Thymus (tissue), 11 donors: ENCODE measurements around the gene ATP9A. TPM values are rescaled to one million over a fixed set of nuclear protein-coding genes. Genes with fewer than 3 reads are reported as not detected.
A peak's percentile ranks its signal among the peaks of the same experiment; 100 is the strongest.
"Not testable (repeated sequence)": the region's sequence is repeated elsewhere in the genome, so short reads cannot be mapped to it uniquely, and the experiment has no call there.

Source experiments
- DNase-seq, 9 donors: peaks; one replicate each; pipeline ENCODE4 v3.0.0-alpha.2; 2013; ENCODE audit warnings: low spot score in 9 of 9, low read depth in 6 of 9, missing footprints in 1 of 9
- H3K27ac ChIP-seq, 2 donors: one replicate each; pipeline ENCODE4 v1.5.1; 2013; ENCODE audit warnings: control low read depth in 1 of 2, low read depth in 1 of 2, low read length in 1 of 2, mild to moderate bottlenecking in 1 of 2, moderate library complexity in 1 of 2
- H3K27me3 ChIP-seq, 2 donors: one replicate each; pipeline ENCODE4 v1.5.1; 2013; ENCODE audit warnings: low read length in 1 of 2; ENCODE audit not compliant: control insufficient read depth in 2 of 2, insufficient read depth in 1 of 2
- H3K36me3 ChIP-seq, 2 donors: one replicate each; pipeline ENCODE4 v1.5.1; 2013; ENCODE audit warnings: low read length in 1 of 2, mild to moderate bottlenecking in 1 of 2, moderate library complexity in 1 of 2; ENCODE audit not compliant: control insufficient read depth in 2 of 2, insufficient read depth in 2 of 2
- H3K4me1 ChIP-seq, 2 donors: one replicate each; pipeline ENCODE4 v1.5.1; 2013; ENCODE audit warnings: low read length in 2 of 2; ENCODE audit not compliant: control insufficient read depth in 2 of 2, insufficient read depth in 2 of 2
- H3K4me3 ChIP-seq, 2 donors: one replicate each; pipeline ENCODE4 v1.5.1; 2013; ENCODE audit warnings: low read length in 2 of 2, control low read depth in 1 of 2, mild to moderate bottlenecking in 1 of 2
- H3K9me3 ChIP-seq, 2 donors: one replicate each; pipeline ENCODE4 v1.5.1; 2013; ENCODE audit warnings: low read length in 1 of 2, mild to moderate bottlenecking in 1 of 2; ENCODE audit not compliant: control insufficient read depth in 2 of 2, insufficient read depth in 1 of 2
- WGBS: extraction: QIAGEN DNeasy Blood & Tissue Kit; methylation state at CpG from one replicate; pipeline ENCODE4 v1.1.7; 2013; 5-methylcytosine and 5-hydroxymethylcytosine counted together
- polyA plus RNA-seq: library from polyadenylated mRNA; stranded (reverse); fragments of 200-250 nt; gene quantifications from one replicate; pipeline ENCODE4 v1.2.3, GENCODE V29; 2013
- total RNA-seq: library from RNA; stranded (reverse); fragments of 120-200 nt; gene quantifications from one replicate; pipeline ENCODE4 v1.2.4, GENCODE V29; 2013
- donor health status: healthy.

Gene ATP9A
- total and polyA plus RNA-seq, 2 donors = 4.7 to 6.7 TPM

DNA sequence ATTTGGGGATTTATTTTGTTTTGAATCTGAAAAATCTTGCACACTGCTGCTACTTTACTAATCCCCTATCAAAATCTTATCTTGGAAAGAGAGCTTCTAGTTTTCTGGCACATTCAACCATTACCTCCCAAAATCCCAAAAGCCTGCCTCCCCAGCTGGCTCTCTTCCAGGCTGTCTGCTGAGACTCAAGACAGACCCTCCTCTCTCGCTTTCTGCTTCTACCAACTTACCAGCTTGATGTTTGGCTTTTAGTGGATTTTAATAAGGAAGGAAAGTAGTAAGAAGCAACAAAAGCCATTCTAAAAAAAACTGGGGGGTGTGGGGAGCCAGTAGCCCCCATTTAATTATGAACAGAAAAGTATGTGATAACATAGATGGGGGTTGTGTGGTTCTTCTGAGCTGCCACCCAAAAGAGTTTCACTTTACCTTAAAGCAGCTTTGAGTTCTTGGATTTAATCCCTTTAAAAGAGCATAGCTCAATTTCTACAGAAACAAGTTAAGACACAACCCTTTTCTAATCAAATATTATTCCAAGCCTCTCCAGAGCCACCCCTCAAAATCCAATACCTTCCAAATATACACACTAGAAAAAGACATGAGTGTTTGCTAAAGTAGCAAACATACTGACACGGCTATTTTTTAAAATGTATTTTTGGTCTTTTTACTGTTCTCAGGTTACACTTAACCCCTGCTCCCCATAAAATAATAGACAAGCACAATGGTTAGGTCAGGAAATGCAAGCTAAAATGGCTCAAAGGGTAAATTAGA, 71.7 kb downstream of the ATP9A start:
- H3K4me3 ChIP-seq = peak overlapping the region in 1 of 2 donors; percentile 14
- no peaks in the 10 kb centered on the region for H3K36me3 ChIP-seq
- peaks cover 8 to 17% of the 10 kb centered on the region in 2 donors for H3K4me1 ChIP-seq
- peak overlapping the region; percentile 55 to 65 for H3K27ac ChIP-seq
- peak in 1 of 9 donors; percentile 26 for DNase-seq
- WGBS = 17% methylated on average over 2 of the region's 2 CpGs
- H3K27me3 ChIP-seq = no peaks in the 10 kb centered on the region
- no peaks in the 10 kb centered on the region for H3K9me3 ChIP-seq

DNA sequence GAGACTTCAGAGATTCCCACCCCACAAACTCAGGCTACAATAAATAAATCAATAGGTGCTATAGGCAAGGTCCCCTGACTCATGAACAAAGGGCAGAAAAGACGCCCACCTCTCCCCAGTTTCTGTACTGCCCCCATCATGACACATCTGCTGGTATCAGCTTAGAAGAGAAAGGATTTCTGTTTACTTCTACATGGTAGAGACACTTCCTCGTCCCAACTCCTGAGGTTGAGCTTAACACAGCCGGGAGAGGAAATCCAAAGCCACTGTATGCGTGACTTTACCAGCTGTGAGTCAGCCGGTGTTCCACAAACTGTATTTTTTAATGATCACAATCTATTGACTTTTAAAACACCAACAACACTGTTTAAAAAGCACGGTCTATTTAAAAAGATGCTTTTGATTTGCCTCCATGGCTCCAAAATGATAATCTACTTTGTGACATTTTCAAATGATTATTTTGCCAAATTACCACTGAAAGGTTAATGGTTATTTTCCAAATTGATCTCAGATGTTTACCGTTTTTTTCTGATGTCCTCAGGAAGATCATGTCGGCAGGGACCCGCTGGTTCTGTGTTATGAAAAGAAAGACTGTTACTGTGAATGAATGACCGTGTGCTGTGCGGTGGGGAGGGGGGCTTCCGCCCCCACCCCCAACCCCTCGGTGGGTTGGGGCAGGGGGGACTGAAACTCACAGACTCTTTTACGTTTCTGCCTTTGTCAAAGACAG, 72.5 kb downstream of the ATP9A start:
- H3K27me3 ChIP-seq = no peaks in the 10 kb centered on the region
- no peaks in the 10 kb centered on the region for H3K9me3 ChIP-seq
- peaks cover 8 to 17% of the 10 kb centered on the region in 2 donors for H3K4me1 ChIP-seq
- peak in 1 of 9 donors; percentile 16 for DNase-seq
- 8% methylated on average over 14 of the region's 14 CpGs for WGBS
- H3K27ac ChIP-seq = peak overlapping the region; percentile 55 to 60
- H3K4me3 ChIP-seq = peak overlapping the region in 1 of 2 donors; percentile 14
- no peaks in the 10 kb centered on the region for H3K36me3 ChIP-seq

DNA sequence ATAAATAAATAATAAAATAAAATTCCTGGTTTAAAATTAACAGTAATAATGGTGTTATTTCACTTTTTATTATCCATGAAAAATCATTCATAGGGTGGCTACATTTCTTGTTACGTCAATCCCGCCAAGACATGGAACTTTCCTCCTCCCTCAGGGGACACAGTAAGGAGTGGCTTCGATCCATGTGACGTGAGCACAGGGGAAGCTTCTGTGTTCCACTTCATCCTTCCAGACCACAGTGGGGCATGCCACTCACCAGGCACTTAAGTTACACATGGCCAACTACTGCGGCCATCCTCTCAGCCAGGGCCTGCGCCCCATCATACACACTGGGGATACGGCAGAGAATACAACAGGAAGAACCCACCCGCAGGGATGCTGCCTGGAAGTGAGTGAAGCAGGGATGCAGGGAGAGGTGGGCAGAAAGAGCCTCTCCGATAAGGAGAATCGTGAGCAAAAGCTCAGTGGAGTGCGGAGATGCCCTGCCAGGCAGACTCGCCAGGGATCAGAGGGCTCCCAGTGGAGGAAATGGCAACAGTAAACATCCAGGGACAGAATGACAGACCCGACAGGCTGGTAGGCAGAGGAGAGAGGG, 75.3 kb downstream of the ATP9A start:
- Histone ChIP-seq H3K4me1 (peaks cover 8 to 12% of the 10 kb centered on the region in 2 donors), H3K27me3 (no peaks in the 10 kb centered on the region), H3K36me3 (no peaks in the 10 kb centered on the region), H3K27ac (no peak overlapping the region), H3K9me3 (no peaks in the 10 kb centered on the region), H3K4me3 (no peak overlapping the region)
- DNase-seq = no peak
- WGBS = 96% methylated on average over 13 of the region's 13 CpGs

GRCh38 chr20:51691703-51692102, 76.5 kb downstream of the ATP9A start:
- H3K9me3 ChIP-seq = no peaks in the 10 kb centered on the region
- no peak overlapping the region for H3K4me3 ChIP-seq
- no peaks in the 10 kb centered on the region for H3K27me3 ChIP-seq
- WGBS = 99% methylated on average over 3 of the region's 3 CpGs
- no peaks in the 10 kb centered on the region for H3K36me3 ChIP-seq
- no peak overlapping the region for H3K27ac ChIP-seq
- H3K4me1 ChIP-seq = peaks cover 6 to 8% of the 10 kb centered on the region in 2 donors
- DNase-seq = no peak

- Histone ChIP-seq H3K36me3 (no peaks in the 10 kb centered on the region), H3K27me3 (no peaks in the 10 kb centered on the region), H3K4me1 (no peaks in the 10 kb centered on the region), H3K27ac (no peak overlapping the region), H3K9me3 (no peaks in the 10 kb centered on the region), H3K4me3 (no peak overlapping the region)
- WGBS = 87% methylated on average over 19 of the region's 19 CpGs
- no peak for DNase-seq
These were observed 79.5 kb downstream of the ATP9A start for GRCh38 chr20:51688600-51689244.

- Histone ChIP-seq H3K27me3 (no peaks in the 10 kb centered on the region), H3K4me1 (no peaks in the 10 kb centered on the region), H3K27ac (no peak overlapping the region), H3K36me3 (no peaks in the 10 kb centered on the region), H3K4me3 (no peak overlapping the region), H3K9me3 (no peaks in the 10 kb centered on the region)
- no peak for DNase-seq
- WGBS = 91% methylated on average over 3 of the region's 3 CpGs
These were observed 80.6 kb downstream of the ATP9A start for GRCh38 chr20:51687630-51688029.

DNA sequence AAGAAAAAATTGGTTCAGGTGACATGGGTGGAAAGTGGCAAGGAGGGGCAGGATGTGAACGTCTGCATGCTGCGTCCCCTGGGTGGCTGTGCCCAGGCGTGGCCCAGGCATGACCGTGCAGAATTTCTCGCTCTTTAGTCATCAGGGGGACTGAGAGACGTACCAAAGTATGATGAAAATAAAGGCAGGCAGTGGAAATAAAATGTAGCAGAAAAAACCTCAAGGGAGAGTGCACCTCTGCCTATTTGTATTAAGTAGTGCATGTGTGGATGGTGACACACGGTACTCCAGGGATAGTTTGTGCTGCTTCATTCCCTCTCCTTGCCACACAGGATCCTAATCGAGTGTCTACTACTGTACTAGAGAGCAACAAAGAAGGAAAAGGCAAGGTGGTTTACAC, 81.1 kb downstream of the ATP9A start:
- Histone ChIP-seq H3K27me3 (no peaks in the 10 kb centered on the region), H3K4me3 (no peak overlapping the region), H3K36me3 (no peaks in the 10 kb centered on the region), H3K27ac (no peak overlapping the region), H3K4me1 (no peaks in the 10 kb centered on the region), H3K9me3 (no peaks in the 10 kb centered on the region)
- WGBS = 62% methylated on average over 8 of the region's 8 CpGs
- no peak for DNase-seq

- not testable (repeated sequence) for H3K4me1 ChIP-seq, H3K27me3 ChIP-seq, H3K27ac ChIP-seq, H3K4me3 ChIP-seq, H3K9me3 ChIP-seq, H3K36me3 ChIP-seq, DNase-seq
- WGBS = 28% methylated on average over 2 of the region's 2 CpGs
These were observed 82.7 kb downstream of the ATP9A start for GRCh38 chr20:51685494-51685893.
